Psoas muscle (tissue), 8 donors: ENCODE results near the gene CENPX. TPM values are rescaled to one million over a fixed set of nuclear protein-coding genes. Genes with fewer than 3 reads are reported as not detected.

ENCODE experiments used
- ATAC-seq, 4 donors: fragments of 200-7000 bp; cut with Tn5 transposase; one replicate each; pipeline ENCODE4 v1.9.1; 2020; ENCODE audit warnings: moderate library complexity in 3 of 4, mild to moderate bottlenecking in 2 of 4
- DNase-seq, 2 donors: peaks; one replicate each; pipeline ENCODE4 v3.0.0-alpha.2; 2020
- H3K27ac ChIP-seq: fragments of 200-600 bp; one replicate; pipeline ENCODE4 v1.8.0; 2022
- H3K27me3 ChIP-seq, 3 donors: fragments of 200-600 bp in 1 of 3; one replicate each; pipeline versions ENCODE4 v1.6.1 to v1.8.0; 2013 to 2022; ENCODE audit warnings: low read length in 2 of 3, mild to moderate bottlenecking in 2 of 3, moderate library complexity in 1 of 3; ENCODE audit not compliant: insufficient read depth in 3 of 3
- H3K36me3 ChIP-seq, 2 donors: fragments of 200-600 bp in 1 of 2; one replicate each; pipeline versions ENCODE4 v1.6.1 to v1.8.0; 2013 to 2022; ENCODE audit warnings: low read depth in 1 of 2, mild to moderate bottlenecking in 1 of 2, moderate library complexity in 1 of 2; ENCODE audit not compliant: insufficient read depth in 1 of 2
- H3K4me1 ChIP-seq: fragments of 200-600 bp; one replicate; pipeline ENCODE4 v1.8.0; 2022
- H3K4me3 ChIP-seq: fragments of 200-600 bp; one replicate; pipeline ENCODE4 v1.8.0; 2022; ENCODE audit warnings: mild to moderate bottlenecking
- H3K9me3 ChIP-seq: fragments of 200-600 bp; one replicate; pipeline ENCODE4 v1.8.0; 2022
- WGBS, 3 donors: extraction: QIAGEN DNeasy Blood & Tissue Kit; methylation state at CpG; one replicate each; pipeline versions ENCODE4 v1.1.6 to v1.1.7; 2013; 5-methylcytosine and 5-hydroxymethylcytosine counted together
- intact Hi-C, 2 donors: fragments of 100-400 bp; cut with DNase I; formaldehyde crosslinking; loops; one replicate each; pipeline versions ENCODE4 v1.11.0 to v1.14.2; 2022
- polyA plus RNA-seq, 3 donors: library from polyadenylated mRNA; stranded (reverse); fragments of 200-250 nt; gene quantifications; one replicate each; pipeline ENCODE4 v1.2.3, GENCODE V29; 2013
- total RNA-seq, 4 donors: library from RNA; stranded (reverse); fragmentation: NEBNext Ultra II Directional in 2 of 4; extraction: Animal tissue kit (Norgen Biotek cat#: 25700) in 2 of 4; gene quantifications; one replicate each; pipeline versions ENCODE4 v1.2.1 to v1.2.4, GENCODE V29; 2021 to 2023
- TF ChIP-seq, protein P1 (sequence below): fragments of 200-600 bp; IDR thresholded peaks from one replicate; pipeline ENCODE4 v1.8.0; 2022; ENCODE audit warnings: antibody characterized with exemption
- donor health status: healthy with polysubstance abuse.
- donor health status: DM: no; HTN: no; CAD: no; lungs with moderate emphysema.
- donor health status: Bipolar disorder and iron deficiency.
- donor health status: healthy.
- donor health status: DM: yes; HTN: yes; CAD: no.
- donor health status: DM: no; HTN: no; CAD: no.
- donor health status: DM: no; HTN: no; CAD: no.
- donor health status: DM: yes; HTN: yes; CAD: no.

CENPX gene
- total and polyA plus RNA-seq, 7 donors = 15.9 to 79.4 (median 24.6) TPM

DNA sequence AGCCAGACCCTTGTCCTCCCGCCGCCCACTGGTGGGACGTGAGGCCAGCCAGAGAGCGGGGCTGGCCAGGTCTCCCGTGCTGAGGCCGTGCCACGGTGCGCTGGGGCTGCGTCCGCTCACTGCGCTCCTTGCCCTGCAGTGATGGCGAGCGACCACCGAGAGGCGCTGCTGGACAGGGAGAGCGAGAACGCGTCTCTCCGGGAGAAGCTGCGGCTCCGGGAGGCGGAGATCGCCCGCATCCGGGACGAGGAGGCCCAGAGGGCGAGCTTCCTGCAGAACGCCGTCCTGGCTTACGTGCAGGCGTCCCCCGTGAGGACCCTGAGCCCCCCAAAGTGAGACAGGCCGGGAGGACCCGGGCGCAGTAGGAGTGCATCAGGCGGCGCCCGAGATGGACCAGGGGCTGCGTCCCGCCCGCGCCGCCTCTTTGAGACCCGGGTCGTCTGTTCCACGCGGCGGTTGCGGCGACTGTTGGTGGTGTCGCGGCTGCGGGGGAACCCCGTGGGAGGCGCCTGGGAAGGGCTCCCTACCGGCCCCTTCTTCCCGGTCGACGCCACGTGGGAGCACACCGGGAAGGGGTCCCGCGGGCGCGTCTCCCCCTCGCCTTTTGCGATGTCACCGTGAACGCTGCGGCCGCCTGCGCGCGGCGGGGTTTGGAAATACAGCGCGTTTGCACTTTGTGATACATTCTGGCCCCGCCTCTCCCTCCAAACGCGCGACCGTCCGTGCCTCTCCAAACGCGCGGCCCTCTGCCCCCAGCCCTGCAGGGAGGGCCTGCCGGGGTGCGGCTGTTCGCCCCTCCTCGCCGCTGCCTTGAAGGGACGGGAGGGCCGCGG is 8.0 kb upstream of the CENPX start:
- Histone ChIP-seq H3K27ac (no peak overlapping the region), H3K27me3 (peaks cover 0 to 17% (median 0%) of the 10 kb centered on the region in 3 donors), H3K36me3 (peaks cover 0 to 7% of the 10 kb centered on the region in 2 donors), H3K4me1 (peaks cover 12% of the 10 kb centered on the region), H3K9me3 (no peaks in the 10 kb centered on the region), H3K4me3 (peak overlapping the region; percentile 63)
- 2 to 3% (median 3%) methylated on average over 61 to 94 of the region's 94 CpGs for WGBS, 3 donors
- intact Hi-C loops = loop anchor here (1.0 to 10.0 kb wide), 4 partner anchors 72 to 274 kb away; no protein-coding TSS in a partner anchor
- ATAC-seq (peak; percentile 84 to 96 (median 92)), DNase-seq (peak; percentile 87 to 94)
- TF ChIP-seq, protein P1, sequence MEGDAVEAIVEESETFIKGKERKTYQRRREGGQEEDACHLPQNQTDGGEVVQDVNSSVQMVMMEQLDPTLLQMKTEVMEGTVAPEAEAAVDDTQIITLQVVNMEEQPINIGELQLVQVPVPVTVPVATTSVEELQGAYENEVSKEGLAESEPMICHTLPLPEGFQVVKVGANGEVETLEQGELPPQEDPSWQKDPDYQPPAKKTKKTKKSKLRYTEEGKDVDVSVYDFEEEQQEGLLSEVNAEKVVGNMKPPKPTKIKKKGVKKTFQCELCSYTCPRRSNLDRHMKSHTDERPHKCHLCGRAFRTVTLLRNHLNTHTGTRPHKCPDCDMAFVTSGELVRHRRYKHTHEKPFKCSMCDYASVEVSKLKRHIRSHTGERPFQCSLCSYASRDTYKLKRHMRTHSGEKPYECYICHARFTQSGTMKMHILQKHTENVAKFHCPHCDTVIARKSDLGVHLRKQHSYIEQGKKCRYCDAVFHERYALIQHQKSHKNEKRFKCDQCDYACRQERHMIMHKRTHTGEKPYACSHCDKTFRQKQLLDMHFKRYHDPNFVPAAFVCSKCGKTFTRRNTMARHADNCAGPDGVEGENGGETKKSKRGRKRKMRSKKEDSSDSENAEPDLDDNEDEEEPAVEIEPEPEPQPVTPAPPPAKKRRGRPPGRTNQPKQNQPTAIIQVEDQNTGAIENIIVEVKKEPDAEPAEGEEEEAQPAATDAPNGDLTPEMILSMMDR = peak; percentile 98

DNA sequence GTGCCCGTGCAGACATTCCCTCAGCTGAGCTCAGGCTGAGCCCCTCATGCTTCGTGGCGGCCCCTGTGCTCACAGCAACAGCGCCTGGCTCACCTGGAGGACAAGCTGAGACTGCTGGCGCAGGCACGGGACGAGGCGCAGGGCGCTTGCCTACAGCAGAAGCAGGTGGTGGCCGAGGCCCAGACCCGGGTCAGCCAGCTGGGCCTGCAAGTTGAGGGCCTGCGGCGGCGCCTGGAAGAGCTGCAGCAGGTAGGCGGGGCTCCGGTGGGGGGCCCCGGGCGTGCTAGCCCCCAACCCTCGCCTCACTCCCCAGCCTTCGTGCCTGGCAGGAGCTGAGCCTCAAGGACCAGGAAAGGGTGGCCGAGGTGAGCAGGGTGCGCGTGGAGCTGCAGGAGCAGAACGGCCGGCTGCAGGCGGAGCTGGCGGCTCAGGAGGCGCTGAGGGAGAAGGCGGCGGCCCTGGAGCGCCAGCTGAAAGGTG is 7.4 kb upstream of the CENPX start:
- WGBS, 3 donors = 64 to 67% (median 66%) methylated on average over 28 to 31 of the region's 31 CpGs
- ATAC-seq (peak; percentile 1 to 27 (median 20)), DNase-seq (no peak)
- no peaks in the 10 kb centered on the region for H3K9me3 ChIP-seq
- peaks cover 0 to 17% (median 0%) of the 10 kb centered on the region in 3 donors for H3K27me3 ChIP-seq
- no peak overlapping the region for H3K27ac ChIP-seq
- peak overlapping the region; percentile 63 for H3K4me3 ChIP-seq
- H3K4me1 ChIP-seq = peaks cover 12% of the 10 kb centered on the region
- peaks cover 0 to 1% of the 10 kb centered on the region in 2 donors for H3K36me3 ChIP-seq
- TF ChIP-seq, protein P1 = no peak
- intact Hi-C loops = loop anchor here (1.0 to 10.0 kb wide), 5 partner anchors 72 to 302 kb away; partner anchors contain the start of gene SECTM1 (in 1 of the 2)

DNA sequence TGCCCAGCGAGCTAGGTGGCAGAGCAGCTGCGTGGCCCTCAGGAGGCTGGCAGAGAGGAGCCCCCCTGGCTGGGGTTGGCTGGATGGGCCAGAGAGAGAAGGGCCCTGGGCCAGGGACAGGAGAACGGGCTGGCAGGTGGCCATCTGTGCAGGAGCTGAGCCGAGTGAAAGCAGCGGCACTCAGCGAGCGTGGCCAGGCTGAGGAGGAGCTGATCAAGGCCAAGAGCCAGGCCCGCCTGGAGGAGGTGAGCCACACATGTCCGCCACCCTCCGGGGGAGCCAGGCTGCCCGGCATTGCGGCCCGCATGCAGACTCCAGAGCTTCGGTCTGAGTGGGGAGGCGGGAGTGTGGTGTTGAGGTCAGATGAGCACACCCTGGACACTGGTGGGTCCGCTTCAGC is 6.7 kb upstream of the CENPX start:
- TF ChIP-seq, protein P1 = no peak
- peaks cover 14% of the 10 kb centered on the region for H3K4me1 ChIP-seq
- WGBS, 3 donors = 87 to 92% (median 88%) methylated on average over 16 of the region's 16 CpGs
- intact Hi-C loops = loop anchor here in 1 of 2 donors (5.0 kb wide), 1 partner anchor 303 kb away; the partner anchor contains the start of gene SECTM1
- no peaks in the 10 kb centered on the region for H3K9me3 ChIP-seq
- peaks cover 0 to 17% (median 0%) of the 10 kb centered on the region in 3 donors for H3K27me3 ChIP-seq
- DNase-seq (no peak), ATAC-seq (no peak)
- H3K36me3 ChIP-seq = no peaks in the 10 kb centered on the region
- no peak overlapping the region for H3K4me3 ChIP-seq
- no peak overlapping the region for H3K27ac ChIP-seq

DNA sequence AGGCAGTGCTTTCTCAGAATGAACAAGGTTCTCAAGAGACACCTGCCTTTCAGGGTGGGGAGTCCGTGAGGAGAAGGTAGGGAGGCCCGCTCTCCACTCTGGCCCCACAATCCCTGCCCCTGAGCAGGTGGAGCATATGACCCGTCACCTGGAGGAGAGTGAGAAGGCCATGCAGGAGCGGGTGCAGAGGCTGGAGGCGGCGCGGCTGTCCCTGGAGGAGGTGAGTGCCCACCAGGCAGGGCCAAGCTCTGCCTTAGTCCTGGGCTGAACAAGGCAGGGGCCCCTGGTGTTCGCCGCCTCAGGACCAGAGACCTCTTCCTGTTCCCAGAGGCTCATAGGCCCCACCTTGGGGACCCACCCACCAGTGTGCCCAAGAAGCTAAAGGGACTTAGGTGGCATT is 6.3 kb upstream of the CENPX start:
- ATAC-seq = no peak
- WGBS, 3 donors = 97 to 98% (median 97%) methylated on average over 8 to 9 of the region's 9 CpGs
- Histone ChIP-seq H3K27me3 (peaks cover 0 to 17% (median 0%) of the 10 kb centered on the region in 3 donors), H3K4me3 (no peak overlapping the region), H3K27ac (no peak overlapping the region), H3K9me3 (no peaks in the 10 kb centered on the region), H3K36me3 (no peaks in the 10 kb centered on the region), H3K4me1 (peaks cover 18% of the 10 kb centered on the region)
- no peak for DNase-seq
- TF ChIP-seq, protein P1 = no peak
- intact Hi-C loops = loop anchor here in 1 of 2 donors (5.0 kb wide), 1 partner anchor 303 kb away; the partner anchor contains the start of gene SECTM1
